Measurements from ENCODE around the gene ZSCAN22. TPM values are rescaled to one million over a fixed set of nuclear protein-coding genes. Genes with fewer than 3 reads are reported as not detected.

ZSCAN22 gene
- total RNA-seq, 4 donors from 2014 or later, result 2.2 to 3.4 (median 2.6) TPM

- no peak for TF ChIP-seq CTCF (IDR thresholded peaks at IDR 0.05; ENCODE audit: low read depth)
Measured at GRCh38 chr19:58382997-58383603, 56.3 kb downstream of the ZSCAN22 start.

- no peak for TF ChIP-seq CTCF (IDR thresholded peaks at IDR 0.05; ENCODE audit: low read depth)
Measured at GRCh38 chr19:58385313-58385890, 58.6 kb downstream of the ZSCAN22 start.

- no peak for TF ChIP-seq CTCF (IDR thresholded peaks at IDR 0.05; ENCODE audit: low read depth)
Measured at GRCh38 chr19:58385891-58386575, 59.2 kb downstream of the ZSCAN22 start.

GRCh38 chr19:58386576-58387337 is 60.0 kb downstream of the ZSCAN22 start, which contains the start of gene RPS5:
Gene RPS5, plus strand, starts transcription at chr19:58387269. Its CDS starts 869 bp downstream, at chr19:58388138.
- no peak for TF ChIP-seq CTCF (IDR thresholded peaks at IDR 0.05; ENCODE audit: low read depth)

- no peak for TF ChIP-seq CTCF (IDR thresholded peaks at IDR 0.05; ENCODE audit: low read depth)
Measured at GRCh38 chr19:58387338-58388174, 60.8 kb downstream of the ZSCAN22 start.

GRCh38 chr19:58388175-58388526 is 61.4 kb downstream of the ZSCAN22 start:
- no peak for TF ChIP-seq CTCF (IDR thresholded peaks at IDR 0.05; ENCODE audit: low read depth)

Small RNA genes within 50 kb of the gene (small RNA-seq; reads per million reads assigned to genes)
- gene MIR4754 (not detected), gene MIR6806 (not detected), gene RNA5SP473 (not detected)

Other genes with a start within 250 kb of the ZSCAN22 start
- gene ZSCAN18, start 228.8 kb upstream of the ZSCAN22 start, total RNA-seq, result 10 to 100 TPM; 16.6 to 34.1 (median 23.3) TPM
- gene ZNF329, start 176.2 kb upstream of the ZSCAN22 start, total RNA-seq, result 1 to 10 TPM; 7.5 to 8.3 (median 7.9) TPM
- 10 to 100 TPM; 17.0 to 25.5 (median 20.3) TPM for gene ZNF274, start 143.9 kb upstream of the ZSCAN22 start, total RNA-seq
- 10 to 100 TPM in 3 of 4 donors, 1 to 10 TPM in 1; 8.7 to 19.6 (median 13.9) TPM for gene ZNF544, start 98.1 kb upstream of the ZSCAN22 start, total RNA-seq
- gene ZNF8, start 48.0 kb upstream of the ZSCAN22 start, total RNA-seq, result 1 to 10 TPM; 4.6 to 7.9 (median 4.9) TPM
- gene ERVK3-1, start 21.6 kb upstream of the ZSCAN22 start, total RNA-seq, result 10 to 100 TPM; 39.2 to 42.2 (median 40.5) TPM
- 10 to 100 TPM in 3 of 4 donors, 1 to 10 TPM in 1; 6.8 to 60.5 (median 11.8) TPM for gene A1BG, start 26.5 kb downstream of the ZSCAN22 start, total RNA-seq
- 1 to 10 TPM in 1 of 4 donors, under 1 TPM in 2, not detected in 1; 0.51 to 4.1 (median 0.88) TPM for gene ZNF497, start 35.8 kb downstream of the ZSCAN22 start, total RNA-seq
- 1 to 10 TPM in 3 of 4 donors, under 1 TPM in 1; 0.65 to 3.2 (median 1.3) TPM for gene ZNF837, start 54.0 kb downstream of the ZSCAN22 start, total RNA-seq
- 1,000 to 10,000 TPM in 3 of 4 donors, 100 to 1,000 TPM in 1; 904 to 1,484 (median 1,230) TPM for gene RPS5, start 60.3 kb downstream of the ZSCAN22 start, total RNA-seq
- gene RNF225, start 68.7 kb downstream of the ZSCAN22 start, total RNA-seq, result not detected
- gene ZNF584, start 81.7 kb downstream of the ZSCAN22 start, total RNA-seq, result 1 to 10 TPM; 4.7 to 9.5 (median 8.4) TPM
- gene ZNF132, start 113.2 kb downstream of the ZSCAN22 start, total RNA-seq, result 1 to 10 TPM; 3.6 to 6.6 (median 5.2) TPM
- gene ZNF324B, start 124.6 kb downstream of the ZSCAN22 start, total RNA-seq, result 1 to 10 TPM; 2.9 to 8.5 (median 5.1) TPM
- 10 to 100 TPM in 1 of 4 donors, 1 to 10 TPM in 3; 4.9 to 11.7 (median 8.6) TPM for gene ZNF324, start 140.1 kb downstream of the ZSCAN22 start, total RNA-seq
- 10 to 100 TPM in 1 of 4 donors, 1 to 10 TPM in 3; 9.0 to 16.4 (median 9.4) TPM for gene ZNF446, start 149.4 kb downstream of the ZSCAN22 start, total RNA-seq
- gene SLC27A5, start 185.0 kb downstream of the ZSCAN22 start, total RNA-seq, result 10 to 100 TPM in 1 of 4 donors, 1 to 10 TPM in 3; 4.2 to 13.4 (median 7.2) TPM
- 10 to 100 TPM in 1 of 4 donors, 1 to 10 TPM in 3; 5.5 to 10.2 (median 6.2) TPM for gene ZBTB45, start 192.8 kb downstream of the ZSCAN22 start, total RNA-seq
- gene TRIM28, start 217.1 kb downstream of the ZSCAN22 start, total RNA-seq, result 100 to 1,000 TPM in 2 of 4 donors, 10 to 100 TPM in 2; 87.9 to 163 (median 119) TPM
- gene CHMP2A, start 228.1 kb downstream of the ZSCAN22 start, total RNA-seq, result 100 to 1,000 TPM in 2 of 4 donors, 10 to 100 TPM in 2; 96.8 to 133 (median 106) TPM
- 10 to 100 TPM; 16.3 to 31.8 (median 20.6) TPM for gene UBE2M, start 231.6 kb downstream of the ZSCAN22 start, total RNA-seq
- 10 to 100 TPM; 12.9 to 24.1 (median 17.2) TPM for gene MZF1, start 246.3 kb downstream of the ZSCAN22 start, total RNA-seq

Data from subcutaneous adipose tissue (tissue), 4 donors.